IPS DF 6.9 (cell line): ENCODE data around the gene FAIM.

Experiments
- DNase-seq: peaks from one replicate; pipeline ENCODE4 v3.0.0-alpha.2; 2013; ENCODE audit warnings: low read depth, low spot score
- H3K27ac ChIP-seq: one replicate; pipeline ENCODE4 v1.5.1; 2013; ENCODE audit warnings: low read length, control low read depth
- H3K27me3 ChIP-seq: 2 replicates; pipeline ENCODE4 v1.6.1; 2013; ENCODE audit warnings: mild to moderate bottlenecking, low read length; ENCODE audit not compliant: control insufficient read depth, insufficient read depth
- H3K36me3 ChIP-seq: 2 replicates; pipeline ENCODE4 v1.6.1; 2013; ENCODE audit warnings: low read length; ENCODE audit not compliant: control insufficient read depth, insufficient read depth
- H3K4me1 ChIP-seq: 2 replicates; pipeline ENCODE4 v1.6.1; 2013; ENCODE audit warnings: low read length; ENCODE audit not compliant: control insufficient read depth, insufficient read depth
- H3K4me3 ChIP-seq: 2 replicates; pipeline ENCODE4 v1.5.1; 2013; ENCODE audit warnings: mild to moderate bottlenecking, low read length
- H3K9me3 ChIP-seq: 2 replicates; pipeline ENCODE4 v1.6.1; 2013; ENCODE audit warnings: low read length, inconsistent platforms; ENCODE audit not compliant: control insufficient read depth, insufficient read depth
- WGBS: extraction: QIAGEN DNeasy Blood & Tissue Kit; methylation state at CpG from one replicate; pipeline ENCODE4 v1.1.7; 2013; ENCODE audit warnings: mixed read lengths, missing lambda C conversion rate; ENCODE audit not compliant: insufficient read length, insufficient coverage; 5-methylcytosine and 5-hydroxymethylcytosine counted together

FAIM gene

DNA sequence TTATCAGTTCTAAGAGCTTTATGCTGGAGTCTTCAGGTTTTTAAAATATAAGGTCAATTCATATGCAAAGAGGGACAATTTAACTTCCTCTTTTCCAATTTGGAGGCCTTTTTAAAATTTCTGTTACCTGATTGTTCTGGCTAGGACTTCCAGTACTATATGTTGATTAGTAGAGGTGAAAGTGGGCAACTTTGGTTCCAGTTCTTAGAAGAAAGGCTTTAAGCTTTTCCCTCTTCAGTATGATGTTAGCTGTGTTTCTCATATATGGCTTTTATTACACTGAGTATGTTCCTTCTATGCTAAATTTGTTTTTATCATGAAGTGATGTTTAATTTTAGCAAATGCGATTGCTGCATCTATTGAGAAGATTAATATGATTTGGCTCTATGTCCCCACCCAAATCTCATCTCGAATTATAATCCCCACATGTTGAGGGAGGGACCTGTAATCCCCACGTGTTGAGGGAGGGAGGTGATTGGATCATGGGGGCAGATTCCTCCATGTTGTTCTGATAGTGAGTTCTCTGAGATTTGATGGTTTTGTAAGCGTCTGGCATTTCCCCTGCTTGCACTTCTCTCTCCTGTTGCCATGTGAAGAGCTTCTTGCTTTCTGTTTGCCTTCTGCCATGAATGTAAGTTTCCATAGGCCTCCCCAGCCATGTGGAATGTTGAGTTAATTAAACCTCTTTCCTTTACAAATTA lies 33.8 kb downstream of the FAIM start:
- Histone ChIP-seq H3K4me3 (no peak overlapping the region), H3K9me3 (peaks cover 1% of the 10 kb centered on the region; the same call in 1 of the 2 replicates), H3K36me3 (no peaks in the 10 kb centered on the region), H3K27ac (no peak overlapping the region), H3K4me1 (no peaks in the 10 kb centered on the region), H3K27me3 (no peaks in the 10 kb centered on the region)
- DNase-seq = no peak
- no CpG with 5 or more reads among the region's 4 CpGs for WGBS

DNA sequence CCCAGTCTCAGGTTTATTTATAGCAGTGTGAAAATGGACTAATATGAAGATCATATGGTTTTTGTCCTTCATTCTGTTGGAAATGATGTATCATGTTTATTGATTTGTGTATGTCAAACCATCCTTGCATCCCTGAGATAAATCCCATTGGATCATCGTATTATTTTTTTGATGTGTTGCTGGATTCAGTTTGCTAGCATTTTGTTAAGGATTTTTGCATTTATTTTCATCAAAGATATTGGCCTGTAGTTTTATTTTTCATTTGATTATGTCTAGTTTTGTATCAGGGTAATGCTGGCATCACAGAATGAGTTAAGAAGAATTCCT lies 34.3 kb downstream of the FAIM start:
- Histone ChIP-seq H3K4me1 (no peaks in the 10 kb centered on the region), H3K36me3 (no peaks in the 10 kb centered on the region), H3K4me3 (no peak overlapping the region), H3K9me3 (peaks cover 1% of the 10 kb centered on the region; the same call in 1 of the 2 replicates), H3K27ac (no peak overlapping the region), H3K27me3 (no peaks in the 10 kb centered on the region)
- WGBS = no CpG with 5 or more reads among the region's 1 CpG
- DNase-seq = no peak

DNA sequence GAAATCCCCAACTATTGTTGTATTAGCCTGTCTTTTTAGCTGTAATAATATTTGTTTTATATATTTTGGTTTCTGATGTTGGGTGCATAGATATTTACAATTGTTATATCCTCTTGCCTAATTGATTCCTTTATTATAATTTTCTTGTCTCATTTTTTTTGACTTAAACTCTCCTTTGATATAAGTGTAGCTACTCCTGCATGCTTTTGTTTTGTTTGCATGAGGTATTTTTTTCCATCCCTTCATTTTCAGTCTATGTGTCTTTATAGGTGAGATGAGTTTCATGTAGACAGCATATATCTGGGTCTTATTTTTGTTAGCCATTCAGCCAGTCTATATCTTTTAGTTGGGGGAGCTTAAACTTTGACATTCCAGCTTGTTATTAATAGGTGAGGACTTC lies 37.4 kb downstream of the FAIM start:
- no peaks in the 10 kb centered on the region for H3K27me3 ChIP-seq
- H3K4me1 ChIP-seq = no peaks in the 10 kb centered on the region; the same call in 1 of the 2 replicates
- peaks cover 13% of the 10 kb centered on the region for H3K36me3 ChIP-seq
- peaks cover 4% of the 10 kb centered on the region for H3K9me3 ChIP-seq
- H3K4me3 ChIP-seq = no peak overlapping the region
- DNase-seq = no peak
- H3K27ac ChIP-seq = no peak overlapping the region

DNA sequence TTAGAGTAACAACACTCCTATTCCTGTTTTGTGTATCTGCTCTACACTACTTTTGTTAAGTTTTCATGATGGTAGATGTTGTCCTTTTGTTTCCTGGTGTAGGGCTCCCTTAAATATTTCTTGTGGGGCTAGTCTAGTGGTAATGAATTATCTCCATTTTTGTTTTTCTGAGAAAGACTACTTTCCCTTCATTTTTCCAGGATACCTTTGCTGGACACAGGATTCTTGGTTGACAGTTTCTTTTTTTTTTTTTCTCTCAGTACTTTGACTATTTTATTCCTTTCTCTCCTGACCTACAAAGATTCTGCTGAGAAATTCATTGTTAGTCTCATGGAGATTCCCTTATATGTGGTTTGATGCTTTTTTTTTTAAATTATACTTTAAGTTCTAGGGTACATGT lies 37.9 kb downstream of the FAIM start:
- no peaks in the 10 kb centered on the region; the same call in 1 of the 2 replicates for H3K4me1 ChIP-seq
- H3K9me3 ChIP-seq = peaks cover 4% of the 10 kb centered on the region

DNA sequence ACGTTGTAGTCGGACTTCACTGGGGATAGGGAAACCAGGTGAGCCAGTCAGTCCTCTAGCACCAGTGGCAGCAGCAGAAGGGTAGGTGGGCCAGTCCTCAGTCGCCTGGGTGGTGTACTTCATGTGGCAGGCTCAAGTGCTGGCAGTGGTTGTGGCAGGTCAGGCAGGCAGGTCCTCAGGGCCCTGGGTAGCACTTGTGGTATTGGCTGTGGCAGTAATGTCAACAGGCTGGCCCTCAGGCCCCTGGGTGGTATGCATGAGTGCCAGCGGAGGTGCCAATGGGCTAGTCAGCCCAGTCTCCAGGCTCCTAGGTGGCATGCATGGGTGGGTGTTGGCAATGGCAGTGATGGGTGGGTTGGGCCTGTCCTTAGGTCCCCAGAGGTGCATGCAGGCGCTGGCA lies 40.6 kb downstream of the FAIM start:
- no CpG with 5 or more reads among the region's 5 CpGs for WGBS

More for the DNA sequence above, 37.9 kb downstream of the FAIM start:
- H3K27me3 ChIP-seq = no peaks in the 10 kb centered on the region
- H3K4me3 ChIP-seq = no peak overlapping the region
- peaks cover 15% of the 10 kb centered on the region for H3K36me3 ChIP-seq
- no peak for DNase-seq
- no peak overlapping the region for H3K27ac ChIP-seq

DNA sequence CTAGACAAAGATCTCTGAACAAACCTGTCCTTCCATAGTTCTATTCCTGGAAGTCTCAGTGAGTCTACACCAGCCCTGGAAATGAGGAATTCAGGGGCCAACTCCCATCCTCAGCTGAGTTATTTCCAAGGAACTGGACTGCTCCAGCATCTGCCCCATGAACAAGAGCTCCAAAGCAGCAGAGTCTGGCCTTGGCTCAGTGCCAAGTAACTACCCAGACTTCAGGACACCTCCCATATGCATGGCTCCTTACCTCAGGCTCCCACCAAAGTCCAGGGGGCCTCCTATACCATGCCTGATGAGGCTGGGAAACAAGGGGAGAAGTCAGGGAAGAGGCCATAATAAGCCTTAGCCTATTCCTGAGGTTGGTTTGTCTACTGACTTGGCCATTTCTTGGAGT lies 45.0 kb downstream of the FAIM start:
- Histone ChIP-seq H3K27me3 (no peaks in the 10 kb centered on the region), H3K4me3 (no peak overlapping the region), H3K4me1 (no peaks in the 10 kb centered on the region; the same call in 1 of the 2 replicates), H3K27ac (no peak overlapping the region), H3K9me3 (peaks cover 3% of the 10 kb centered on the region), H3K36me3 (peaks cover 17% of the 10 kb centered on the region)
- DNase-seq = no peak

More for the DNA sequence above, 40.6 kb downstream of the FAIM start:
- Histone ChIP-seq H3K9me3 (peaks cover 4% of the 10 kb centered on the region), H3K4me1 (no peaks in the 10 kb centered on the region; the same call in 1 of the 2 replicates), H3K4me3 (no peak overlapping the region), H3K27me3 (no peaks in the 10 kb centered on the region), H3K36me3 (peaks cover 17% of the 10 kb centered on the region), H3K27ac (no peak overlapping the region)
- DNase-seq = no peak

DNA sequence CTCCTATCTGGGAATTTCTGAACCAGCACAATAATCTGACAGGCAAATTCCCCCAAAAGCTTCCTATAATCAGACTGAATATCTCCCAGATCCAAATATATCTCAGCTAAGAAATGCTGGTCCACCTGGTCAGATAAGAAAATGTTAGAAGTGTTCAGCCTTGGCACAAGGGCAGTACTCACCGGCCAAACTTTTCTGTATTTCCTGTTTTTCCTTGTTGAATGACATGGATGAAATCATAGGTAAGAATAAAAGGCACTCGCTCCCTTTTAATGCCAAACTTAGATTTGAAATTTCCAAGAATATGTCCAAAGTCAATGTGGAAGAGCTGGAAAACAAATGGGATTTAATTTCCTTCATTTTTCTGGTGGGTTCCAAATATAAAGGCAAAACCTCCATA lies 48.9 kb downstream of the FAIM start:
- Histone ChIP-seq H3K36me3 (no peaks in the 10 kb centered on the region; the same call in 1 of the 2 replicates), H3K4me1 (no peaks in the 10 kb centered on the region), H3K9me3 (no peaks in the 10 kb centered on the region), H3K27me3 (no peaks in the 10 kb centered on the region), H3K27ac (no peak overlapping the region), H3K4me3 (no peak overlapping the region)
- no CpG with 5 or more reads among the region's 2 CpGs for WGBS
- no peak for DNase-seq

DNA sequence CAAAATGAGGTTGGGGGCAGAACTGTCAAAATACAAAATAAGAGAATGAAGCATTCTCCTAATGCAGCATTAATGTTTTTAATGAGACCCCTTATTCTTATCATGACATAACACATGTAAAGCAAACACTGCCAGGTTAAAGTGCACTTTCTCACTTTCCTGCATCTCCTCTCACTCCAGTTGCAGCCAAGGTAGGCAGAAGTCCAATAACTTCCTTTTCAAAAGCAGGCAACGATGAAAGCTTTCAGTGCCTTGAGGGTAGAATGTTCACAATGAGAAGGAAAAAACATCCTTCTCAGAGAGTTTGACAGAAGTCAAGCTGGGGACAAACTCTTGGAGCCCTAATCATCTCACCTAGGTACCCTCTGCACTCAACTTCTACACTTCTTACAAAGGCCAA lies 59.5 kb downstream of the FAIM start:
- H3K4me1 ChIP-seq = no peaks in the 10 kb centered on the region
- no CpG with 5 or more reads among the region's 1 CpG for WGBS
- H3K36me3 ChIP-seq = peaks cover 5% of the 10 kb centered on the region; the same call in 1 of the 2 replicates
- no peak for DNase-seq
- no peaks in the 10 kb centered on the region for H3K9me3 ChIP-seq
- H3K27ac ChIP-seq = no peak overlapping the region
- H3K27me3 ChIP-seq = no peaks in the 10 kb centered on the region
- no peak overlapping the region for H3K4me3 ChIP-seq

DNA sequence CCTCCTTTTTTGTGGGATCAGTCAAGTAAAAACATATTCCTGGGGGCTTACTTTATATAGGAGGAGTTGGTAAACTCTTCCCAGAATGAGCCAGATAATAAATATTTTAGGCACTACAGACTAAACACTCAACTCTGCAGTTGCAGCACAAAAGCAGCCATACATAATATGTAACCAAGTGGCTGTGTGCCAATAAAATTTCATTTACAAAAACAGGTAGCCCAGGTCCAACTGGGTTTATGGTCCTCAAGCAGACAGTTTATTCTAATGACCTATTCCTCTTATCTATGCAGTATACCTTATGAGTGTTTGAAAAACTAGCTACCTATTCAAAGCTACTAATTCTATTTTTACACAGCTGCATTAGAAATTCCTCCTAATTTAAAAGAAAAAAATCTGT lies 61.8 kb downstream of the FAIM start:
- Histone ChIP-seq H3K9me3 (no peaks in the 10 kb centered on the region), H3K27me3 (no peaks in the 10 kb centered on the region), H3K27ac (no peak overlapping the region), H3K36me3 (no peaks in the 10 kb centered on the region), H3K4me1 (no peaks in the 10 kb centered on the region), H3K4me3 (no peak overlapping the region)
- no peak for DNase-seq

DNA sequence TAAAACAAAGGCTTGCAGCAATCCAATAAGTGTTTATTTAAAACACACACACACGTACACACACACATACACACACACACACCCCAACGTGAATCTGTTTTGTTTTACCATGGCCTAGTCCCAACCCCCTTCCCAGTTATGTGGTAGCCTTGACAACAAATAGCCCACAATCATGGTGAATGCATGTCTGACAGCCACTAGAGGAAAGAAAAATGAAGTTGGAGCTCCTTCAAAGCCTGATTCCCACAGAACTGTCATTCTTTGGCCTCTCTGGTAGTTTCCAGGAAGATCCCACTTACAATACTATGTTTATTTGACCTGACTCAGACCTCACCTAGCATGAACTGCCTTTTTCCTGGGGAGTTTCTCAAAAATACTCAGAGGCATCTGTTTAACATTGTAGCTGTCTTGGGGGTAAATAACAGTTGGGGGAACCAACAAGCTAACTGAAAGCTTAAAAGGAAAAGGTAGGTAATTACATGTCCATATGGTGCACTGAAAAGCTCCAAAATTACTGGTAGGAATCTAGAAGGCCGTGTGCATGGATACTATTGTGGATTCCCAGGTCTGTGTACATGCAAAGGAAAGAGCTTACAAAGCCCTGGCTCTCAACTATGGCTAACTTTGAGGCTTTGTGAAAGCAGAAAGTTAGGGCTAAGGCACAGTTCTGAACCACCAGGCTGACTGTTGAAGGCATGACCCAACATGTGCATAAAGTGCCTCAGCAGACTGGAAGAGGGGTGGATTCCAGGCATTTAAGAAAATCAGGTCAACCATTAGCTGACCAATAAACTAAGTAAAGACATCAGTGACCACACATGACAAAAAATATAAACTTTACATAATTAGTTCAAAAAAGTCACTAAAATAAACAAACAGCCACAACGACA lies 65.3 kb downstream of the FAIM start:
- DNase-seq = no peak
- WGBS = no CpG with 5 or more reads among the region's 4 CpGs
- Histone ChIP-seq H3K9me3 (no peaks in the 10 kb centered on the region), H3K4me3 (no peak overlapping the region), H3K4me1 (no peaks in the 10 kb centered on the region), H3K27me3 (no peaks in the 10 kb centered on the region), H3K36me3 (no peaks in the 10 kb centered on the region), H3K27ac (no peak overlapping the region)

DNA sequence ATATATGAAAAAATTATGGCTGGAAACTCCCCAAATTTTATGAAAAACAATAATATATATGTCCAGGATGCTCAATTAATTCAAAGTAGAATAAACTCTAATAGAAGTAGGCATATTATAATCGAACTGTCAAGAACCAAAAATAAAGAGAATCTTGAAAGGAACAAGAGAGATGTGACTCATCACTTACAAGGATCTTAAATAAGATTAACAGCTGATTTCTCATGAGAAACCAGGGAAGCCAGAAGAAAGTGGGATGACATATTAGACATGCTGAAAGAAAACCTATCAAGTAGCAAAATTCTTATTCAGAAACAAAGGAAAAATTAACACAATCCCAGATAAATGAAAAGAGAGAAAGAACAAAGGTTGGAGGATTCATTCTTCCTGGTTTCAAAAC lies 66.8 kb downstream of the FAIM start:
- Histone ChIP-seq H3K4me3 (no peak overlapping the region), H3K27ac (no peak overlapping the region), H3K9me3 (no peaks in the 10 kb centered on the region), H3K4me1 (no peaks in the 10 kb centered on the region), H3K36me3 (no peaks in the 10 kb centered on the region), H3K27me3 (no peaks in the 10 kb centered on the region)
- WGBS = no CpG with 5 or more reads among the region's 1 CpG
- no peak for DNase-seq
